DND-41 (cell line): ENCODE data around the gene C2CD4A.

Experiments
- CTCF ChIP-seq: IDR thresholded peaks from 2 replicates; pipeline ENCODE4 v1.5.1; 2012; ENCODE audit warnings: borderline replicate concordance, low read length, moderate library complexity, mild to moderate bottlenecking; ENCODE audit not compliant: poor library complexity, severe bottlenecking; ENCODE audit errors: extremely low read depth
- EZH2 ChIP-seq: IDR thresholded peaks from 3 replicates; pipeline ENCODE4 v1.6.1; 2012; ENCODE audit warnings: borderline replicate concordance, low read depth, mild to moderate bottlenecking, moderate library complexity, low read length, inconsistent platforms; ENCODE audit not compliant: severe bottlenecking

GRCh38 chr15:62060896-62061280, 5.9 kb upstream of the C2CD4A start:
- TF ChIP-seq EZH2, result no peak
- no peak for TF ChIP-seq CTCF
